ENCODE measurements around the gene BLM.

Gene BLM

DNA sequence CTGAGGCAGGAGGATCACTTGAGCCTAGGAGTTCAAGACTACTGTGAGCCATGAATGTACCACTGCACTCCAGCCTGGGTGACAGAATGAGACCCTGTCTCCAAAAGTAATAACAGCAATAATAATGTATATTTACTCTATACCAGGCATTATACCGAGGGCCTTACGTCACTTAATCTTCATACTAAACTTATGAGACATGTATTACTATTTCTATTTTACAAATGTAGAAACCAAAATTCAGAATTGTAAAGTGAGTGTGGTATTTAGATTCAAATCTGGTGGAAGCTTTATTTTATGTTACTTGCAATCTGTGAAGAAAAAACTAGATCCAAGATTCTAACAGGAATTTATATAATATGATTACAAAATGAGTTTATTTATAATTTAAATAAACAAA, 9.7 kb upstream of the BLM start:
- Histone ChIP-seq H3K27me3 (replicated peaks) (no peaks in the 10 kb centered on the region), H3K36me3 (replicated peaks) (no peaks in the 10 kb centered on the region), H3K4me3 (ENCODE audit: low read depth, low read length) (no peak overlapping the region), H3K27ac (no peak overlapping the region)
- DNase-seq, result no peak
- in situ Hi-C loops (cut with HindIII; ENCODE audit: low pct_ligation_motif_present, low sequenced_read_pairs), result no loop called here
- TF ChIP-seq, protein P1, sequence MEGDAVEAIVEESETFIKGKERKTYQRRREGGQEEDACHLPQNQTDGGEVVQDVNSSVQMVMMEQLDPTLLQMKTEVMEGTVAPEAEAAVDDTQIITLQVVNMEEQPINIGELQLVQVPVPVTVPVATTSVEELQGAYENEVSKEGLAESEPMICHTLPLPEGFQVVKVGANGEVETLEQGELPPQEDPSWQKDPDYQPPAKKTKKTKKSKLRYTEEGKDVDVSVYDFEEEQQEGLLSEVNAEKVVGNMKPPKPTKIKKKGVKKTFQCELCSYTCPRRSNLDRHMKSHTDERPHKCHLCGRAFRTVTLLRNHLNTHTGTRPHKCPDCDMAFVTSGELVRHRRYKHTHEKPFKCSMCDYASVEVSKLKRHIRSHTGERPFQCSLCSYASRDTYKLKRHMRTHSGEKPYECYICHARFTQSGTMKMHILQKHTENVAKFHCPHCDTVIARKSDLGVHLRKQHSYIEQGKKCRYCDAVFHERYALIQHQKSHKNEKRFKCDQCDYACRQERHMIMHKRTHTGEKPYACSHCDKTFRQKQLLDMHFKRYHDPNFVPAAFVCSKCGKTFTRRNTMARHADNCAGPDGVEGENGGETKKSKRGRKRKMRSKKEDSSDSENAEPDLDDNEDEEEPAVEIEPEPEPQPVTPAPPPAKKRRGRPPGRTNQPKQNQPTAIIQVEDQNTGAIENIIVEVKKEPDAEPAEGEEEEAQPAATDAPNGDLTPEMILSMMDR (IDR thresholded peaks at IDR 0.05; ENCODE audit: low read depth, low read length, missing control alignments), result no peak

DNA sequence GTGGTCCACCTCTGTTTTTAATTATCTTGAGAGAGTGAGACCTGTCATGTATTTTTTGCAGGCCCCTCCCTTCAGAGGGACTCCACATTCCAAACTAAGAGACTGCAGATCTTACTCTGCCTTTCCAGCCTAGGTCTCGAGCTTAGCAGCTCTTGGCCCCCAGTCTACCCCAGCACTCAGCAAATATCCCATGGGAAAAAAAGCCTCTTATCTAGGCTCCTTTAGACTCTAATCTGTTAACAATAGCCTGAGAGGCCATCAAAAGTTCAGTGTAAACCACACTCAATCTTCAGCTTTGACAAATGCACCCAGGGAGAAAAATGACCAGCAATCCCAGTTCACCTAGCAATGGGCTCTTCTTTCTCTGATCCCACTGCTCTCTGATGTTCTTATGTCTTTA, 8.6 kb upstream of the BLM start:
- Histone ChIP-seq H3K4me3 (ENCODE audit: low read depth, low read length) (no peak overlapping the region), H3K36me3 (replicated peaks) (no peaks in the 10 kb centered on the region), H3K27me3 (replicated peaks) (no peaks in the 10 kb centered on the region), H3K27ac (no peak overlapping the region)
- in situ Hi-C loops (cut with HindIII; ENCODE audit: low pct_ligation_motif_present, low sequenced_read_pairs), result no loop called here
- TF ChIP-seq, protein P1 (IDR thresholded peaks at IDR 0.05; ENCODE audit: low read depth, low read length, missing control alignments), result no peak
- no peak for DNase-seq

DNA sequence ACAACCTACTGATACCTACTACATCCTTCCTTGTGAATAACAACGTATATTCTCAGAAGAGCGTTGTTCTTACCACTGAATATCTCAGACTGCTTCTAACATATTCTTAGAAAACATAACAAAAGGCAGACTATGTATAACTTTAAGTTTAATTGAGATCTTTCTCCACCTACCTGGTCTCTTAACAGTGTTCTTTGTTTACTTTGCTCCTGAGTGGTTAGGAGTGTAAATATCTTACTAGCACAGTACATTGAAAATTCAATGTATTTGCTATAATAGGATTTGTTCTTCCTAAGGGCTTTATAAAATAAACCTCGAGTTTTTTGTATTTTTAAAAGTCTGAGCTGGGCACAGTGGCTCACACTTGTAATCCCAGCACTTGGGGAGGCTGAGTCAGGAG, 7.9 kb upstream of the BLM start:
- no peaks in the 10 kb centered on the region for H3K36me3 ChIP-seq (replicated peaks)
- no peak for DNase-seq
- H3K4me3 ChIP-seq (ENCODE audit: low read depth, low read length), result no peak overlapping the region
- TF ChIP-seq, protein P1 (IDR thresholded peaks at IDR 0.05; ENCODE audit: low read depth, low read length, missing control alignments), result no peak
- no peaks in the 10 kb centered on the region for H3K27me3 ChIP-seq (replicated peaks)
- in situ Hi-C loops (cut with HindIII; ENCODE audit: low pct_ligation_motif_present, low sequenced_read_pairs), result no loop called here
- H3K27ac ChIP-seq, result no peak overlapping the region

DNA sequence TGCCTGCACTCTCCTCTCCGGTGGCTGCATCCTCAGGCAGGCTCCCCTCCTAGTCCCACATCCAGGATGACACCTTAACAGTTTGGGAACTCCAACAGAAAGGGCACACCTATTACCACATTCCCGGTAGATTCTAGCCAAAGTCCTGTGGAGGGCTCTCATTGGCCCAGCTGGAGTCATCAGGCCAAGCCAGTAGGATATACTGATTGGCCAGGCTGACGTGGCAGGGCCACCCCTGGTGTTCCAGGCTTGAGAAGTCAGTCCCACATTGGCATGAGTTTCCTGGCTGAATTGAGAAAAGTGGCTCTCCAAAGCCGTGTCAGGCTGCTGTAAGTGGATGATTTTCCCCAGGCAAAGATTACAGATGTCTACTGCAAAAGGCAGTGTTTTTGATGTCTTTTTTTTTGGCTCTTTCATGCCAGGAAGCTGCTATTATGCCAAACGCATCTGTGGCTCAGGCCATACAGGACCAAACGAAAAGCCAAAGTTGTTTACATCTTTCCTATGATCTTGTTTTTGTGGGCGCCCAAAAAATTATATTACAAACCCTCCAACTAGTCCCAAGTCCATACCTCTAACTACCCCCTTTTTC, 6.6 kb upstream of the BLM start:
- H3K36me3 ChIP-seq (replicated peaks), result no peaks in the 10 kb centered on the region
- no peaks in the 10 kb centered on the region for H3K27me3 ChIP-seq (replicated peaks)
- TF ChIP-seq, protein P1 (IDR thresholded peaks at IDR 0.05; ENCODE audit: low read depth, low read length, missing control alignments), result no peak
- in situ Hi-C loops (cut with HindIII; ENCODE audit: low pct_ligation_motif_present, low sequenced_read_pairs), result no loop called here
- H3K27ac ChIP-seq, result no peak overlapping the region
- no peak overlapping the region for H3K4me3 ChIP-seq (ENCODE audit: low read depth, low read length)
- DNase-seq, result no peak

DNA sequence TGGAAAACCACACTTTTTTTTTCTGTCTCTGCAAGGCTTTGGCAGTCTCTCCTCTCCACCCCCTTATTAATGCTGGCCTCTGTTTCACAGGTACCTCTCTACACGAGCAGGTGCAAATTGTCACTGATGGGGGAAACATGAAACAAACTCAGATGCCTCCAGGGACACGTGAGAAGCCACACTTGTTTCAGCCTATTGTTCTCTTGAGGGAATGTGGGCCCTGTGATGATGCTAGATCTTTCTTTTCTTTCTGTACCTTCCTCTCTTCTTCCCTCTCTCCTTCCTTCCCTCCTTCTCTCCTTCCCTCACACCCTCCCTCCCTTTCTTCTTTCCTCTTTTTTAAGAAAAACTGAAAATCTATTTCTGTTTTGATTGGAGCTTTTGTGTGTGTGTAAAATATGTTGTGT, 5.7 kb upstream of the BLM start:
- in situ Hi-C loops (cut with HindIII; ENCODE audit: low pct_ligation_motif_present, low sequenced_read_pairs), result no loop called here
- H3K4me3 ChIP-seq (ENCODE audit: low read depth, low read length), result no peak overlapping the region
- no peak for DNase-seq
- no peaks in the 10 kb centered on the region for H3K27me3 ChIP-seq (replicated peaks)
- H3K36me3 ChIP-seq (replicated peaks), result no peaks in the 10 kb centered on the region
- TF ChIP-seq, protein P1 (IDR thresholded peaks at IDR 0.05; ENCODE audit: low read depth, low read length, missing control alignments), result no peak
- H3K27ac ChIP-seq, result no peak overlapping the region

DNA sequence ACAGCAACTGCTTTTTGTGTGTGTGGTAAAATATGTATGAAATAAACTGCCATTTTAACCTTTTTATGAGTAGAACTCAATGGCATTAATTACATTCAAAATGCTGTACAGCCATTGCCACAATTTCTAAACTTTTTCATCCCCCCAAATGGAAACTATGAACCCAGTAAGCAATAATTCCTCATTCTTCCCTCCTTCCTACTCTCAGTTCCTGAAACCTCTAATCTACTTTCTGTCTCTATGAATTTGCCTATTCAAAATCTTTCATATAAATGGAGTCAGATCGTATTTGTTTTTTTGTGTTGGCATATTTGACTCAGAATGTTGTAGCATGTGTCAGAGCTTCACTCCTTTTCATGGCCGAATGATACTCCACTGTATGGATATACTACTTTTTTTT, 5.3 kb upstream of the BLM start:
- H3K27ac ChIP-seq, result no peak overlapping the region
- TF ChIP-seq, protein P1 (IDR thresholded peaks at IDR 0.05; ENCODE audit: low read depth, low read length, missing control alignments), result no peak
- no peak overlapping the region for H3K4me3 ChIP-seq (ENCODE audit: low read depth, low read length)
- no peak for DNase-seq
- no peaks in the 10 kb centered on the region for H3K36me3 ChIP-seq (replicated peaks)
- no peaks in the 10 kb centered on the region for H3K27me3 ChIP-seq (replicated peaks)
- in situ Hi-C loops (cut with HindIII; ENCODE audit: low pct_ligation_motif_present, low sequenced_read_pairs), result no loop called here

All from brain microvascular endothelial cell (primary cell).